Mesendoderm (in vitro differentiated cells): ENCODE results near the gene HTD2.

Experiments
- DNase-seq: peaks from one replicate; pipeline ENCODE4 v3.0.0; 2013
- H2AK5ac ChIP-seq: 2 replicates; pipeline ENCODE4 v1.6.1; 2013; ENCODE audit warnings: low read length, inconsistent platforms
- H2BK120ac ChIP-seq: 2 replicates; pipeline ENCODE4 v1.6.1; 2013; ENCODE audit warnings: low read depth, mild to moderate bottlenecking, low read length, moderate library complexity, mixed read lengths
- H2BK15ac ChIP-seq: replicated peaks from 2 replicates; pipeline ENCODE4 v1.6.1; 2013; ENCODE audit warnings: low read depth, mild to moderate bottlenecking, moderate library complexity
- H2BK5ac ChIP-seq: 2 replicates; pipeline ENCODE4 v1.6.1; 2013; ENCODE audit warnings: low read length, inconsistent platforms
- H3K18ac ChIP-seq: 2 replicates; pipeline ENCODE4 v1.6.1; 2013; ENCODE audit warnings: mild to moderate bottlenecking, low read length, mixed read lengths
- H3K23ac ChIP-seq: one replicate; pipeline ENCODE4 v1.6.1; 2013; ENCODE audit warnings: low read length
- H3K27ac ChIP-seq: 2 replicates; pipeline ENCODE4 v1.5.1; 2013; ENCODE audit warnings: low read depth, mild to moderate bottlenecking, inconsistent platforms, low read length, moderate library complexity
- H3K27me3 ChIP-seq: 2 replicates; pipeline ENCODE4 v1.6.1; 2013; ENCODE audit warnings: low read length, control low read depth, mild to moderate bottlenecking, inconsistent platforms; ENCODE audit not compliant: insufficient read depth, poor library complexity
- H3K36me3 ChIP-seq: 2 replicates; pipeline ENCODE4 v1.6.1; 2013; ENCODE audit warnings: low read length, inconsistent platforms; ENCODE audit not compliant: control insufficient read depth, insufficient read depth
- H3K4ac ChIP-seq: one replicate; pipeline ENCODE4 v1.6.1; 2013; ENCODE audit warnings: low read depth, mild to moderate bottlenecking, low read length, moderate library complexity
- H3K4me1 ChIP-seq: 2 replicates; pipeline ENCODE4 v1.6.1; 2013; ENCODE audit warnings: low read depth, low read length, inconsistent platforms; ENCODE audit not compliant: control insufficient read depth
- H3K4me2 ChIP-seq: 2 replicates; pipeline ENCODE4 v1.6.1; 2013; ENCODE audit warnings: low read length
- H3K4me3 ChIP-seq: 2 replicates; pipeline ENCODE4 v1.5.1; 2013; ENCODE audit warnings: mild to moderate bottlenecking, low read length
- H3K56ac ChIP-seq: one replicate; pipeline ENCODE4 v1.6.1; 2013; ENCODE audit warnings: low read length
- H3K79me1 ChIP-seq: 2 replicates; pipeline ENCODE4 v1.6.1; 2013; ENCODE audit warnings: low read length, inconsistent platforms
- H3K79me2 ChIP-seq: 2 replicates; pipeline ENCODE4 v1.6.1; 2013; ENCODE audit warnings: mild to moderate bottlenecking, low read length; ENCODE audit not compliant: control insufficient read depth, insufficient read depth
- H3K9ac ChIP-seq: 2 replicates; pipeline ENCODE4 v1.6.1; 2013; ENCODE audit warnings: low read length, inconsistent platforms
- H4K5ac ChIP-seq: one replicate; pipeline ENCODE4 v1.6.1; 2013; ENCODE audit warnings: low read length
- H4K8ac ChIP-seq: one replicate; pipeline ENCODE4 v1.6.1; 2013; ENCODE audit warnings: low read depth, mild to moderate bottlenecking, control low read depth, low read length, moderate library complexity
- WGBS: extraction: QIAGEN DNeasy Blood & Tissue Kit; methylation state at CpG from one replicate; pipeline ENCODE4 v1.1.7; 2013; ENCODE audit warnings: low lambda C conversion rate, missing lambda C conversion rate; ENCODE audit not compliant: insufficient coverage; ENCODE audit errors: extremely low coverage; 5-methylcytosine and 5-hydroxymethylcytosine counted together

HTD2 gene

GRCh38 chr3:58325525-58325992, 19.2 kb downstream of the HTD2 start:
- Histone ChIP-seq H3K56ac (no peak overlapping the region), H2BK5ac (no peak overlapping the region), H3K4me1 (no peaks in the 10 kb centered on the region), H3K27ac (no peak overlapping the region), H3K36me3 (no peaks in the 10 kb centered on the region), H2BK120ac (no peak overlapping the region), H2AK5ac (no peak overlapping the region), H3K4me2 (no peak overlapping the region), H3K9ac (no peak overlapping the region), H4K5ac (no peak overlapping the region), H2BK15ac (no peak overlapping the region), H3K23ac (no peak overlapping the region), H3K79me1 (no peaks in the 10 kb centered on the region), H4K8ac (no peak overlapping the region), H3K18ac (no peak overlapping the region), H3K79me2 (no peaks in the 10 kb centered on the region), H3K4me3 (no peak overlapping the region), H3K4ac (no peak overlapping the region), H3K27me3 (no peaks in the 10 kb centered on the region)
- DNase-seq, result no peak
- WGBS, result no CpG with 5 or more reads among the region's 2 CpGs

DNA sequence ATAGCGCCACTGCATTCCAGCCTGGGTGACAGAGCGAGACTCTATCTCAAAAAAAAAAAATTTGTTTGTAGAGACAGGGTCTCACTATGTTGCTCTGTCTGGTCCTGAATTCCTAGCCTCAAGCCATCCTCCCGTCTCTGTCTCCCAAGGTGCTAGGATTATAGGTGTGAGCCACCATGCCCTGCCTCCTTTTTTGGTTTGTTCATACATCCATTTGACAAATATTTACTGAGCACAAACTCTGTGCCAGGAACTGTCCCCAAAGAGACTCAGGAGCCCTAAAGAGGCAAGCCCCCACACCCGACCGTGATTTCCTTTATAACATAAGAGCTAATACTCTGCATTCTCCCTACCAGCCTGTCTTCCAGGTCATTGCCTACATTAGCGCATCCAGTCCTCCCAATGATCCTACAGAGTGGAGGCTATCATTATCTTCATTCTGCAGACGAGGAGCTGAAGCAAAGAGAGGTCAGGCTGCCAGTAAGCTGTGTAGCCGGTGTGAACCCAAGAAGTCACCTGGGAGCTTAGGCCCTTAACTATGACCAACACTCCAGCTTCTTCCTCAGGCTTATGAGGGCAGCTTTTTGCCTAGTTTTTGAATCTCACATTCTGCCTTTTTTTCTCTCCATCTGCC, 20.1 kb downstream of the HTD2 start:
- no peaks in the 10 kb centered on the region for H3K79me1 ChIP-seq
- H3K27me3 ChIP-seq, result no peaks in the 10 kb centered on the region
- no peak overlapping the region for H4K5ac ChIP-seq
- H3K4me3 ChIP-seq, result no peak overlapping the region
- DNase-seq, result no peak
- H3K27ac ChIP-seq, result no peak overlapping the region
- no peak overlapping the region for H3K4me2 ChIP-seq
- no peaks in the 10 kb centered on the region for H3K79me2 ChIP-seq
- H3K23ac ChIP-seq, result no peak overlapping the region
- H3K56ac ChIP-seq, result no peak overlapping the region
- no peaks in the 10 kb centered on the region for H3K36me3 ChIP-seq
- H3K4ac ChIP-seq, result no peak overlapping the region
- H3K18ac ChIP-seq, result no peak overlapping the region
- no peak overlapping the region for H2AK5ac ChIP-seq
- no peaks in the 10 kb centered on the region for H3K4me1 ChIP-seq
- H3K9ac ChIP-seq, result no peak overlapping the region
- H4K8ac ChIP-seq, result no peak overlapping the region
- no peak overlapping the region for H2BK120ac ChIP-seq
- H2BK15ac ChIP-seq, result no peak overlapping the region
- no peak overlapping the region for H2BK5ac ChIP-seq
- WGBS, result no CpG with 5 or more reads among the region's 8 CpGs

- Histone ChIP-seq H2BK15ac (no peak overlapping the region), H3K4me2 (no peak overlapping the region), H3K4me1 (no peaks in the 10 kb centered on the region), H2AK5ac (no peak overlapping the region), H3K4ac (no peak overlapping the region), H3K56ac (no peak overlapping the region), H3K79me2 (no peaks in the 10 kb centered on the region), H2BK5ac (no peak overlapping the region), H4K8ac (no peak overlapping the region), H3K4me3 (no peak overlapping the region), H2BK120ac (no peak overlapping the region), H4K5ac (no peak overlapping the region), H3K27me3 (no peaks in the 10 kb centered on the region), H3K23ac (no peak overlapping the region), H3K18ac (no peak overlapping the region), H3K9ac (no peak overlapping the region), H3K36me3 (no peaks in the 10 kb centered on the region), H3K79me1 (no peaks in the 10 kb centered on the region), H3K27ac (no peak overlapping the region)
- no CpG with 5 or more reads among the region's 8 CpGs for WGBS
- DNase-seq, result no peak
Observed at GRCh38 chr3:58329150-58329921, 23.0 kb downstream of the HTD2 start.

- no peak overlapping the region for H3K56ac ChIP-seq
- H3K18ac ChIP-seq, result no peak overlapping the region
- H3K4ac ChIP-seq, result no peak overlapping the region
- H3K4me3 ChIP-seq, result no peak overlapping the region
- no peak overlapping the region for H3K27ac ChIP-seq
- no peaks in the 10 kb centered on the region for H3K36me3 ChIP-seq
- H2BK15ac ChIP-seq, result no peak overlapping the region
- DNase-seq, result no peak
- H2AK5ac ChIP-seq, result no peak overlapping the region
- no CpG with 5 or more reads among the region's 5 CpGs for WGBS
- H3K79me2 ChIP-seq, result no peaks in the 10 kb centered on the region
- no peak overlapping the region for H2BK5ac ChIP-seq
- no peak overlapping the region for H3K23ac ChIP-seq
- no peak overlapping the region for H3K9ac ChIP-seq
- no peak overlapping the region for H4K5ac ChIP-seq
- H4K8ac ChIP-seq, result no peak overlapping the region
- no peaks in the 10 kb centered on the region for H3K79me1 ChIP-seq
- no peaks in the 10 kb centered on the region for H3K4me1 ChIP-seq
- no peak overlapping the region for H2BK120ac ChIP-seq
- no peak overlapping the region for H3K4me2 ChIP-seq
- H3K27me3 ChIP-seq, result no peaks in the 10 kb centered on the region
Observed at GRCh38 chr3:58329922-58330413, 23.6 kb downstream of the HTD2 start.

GRCh38 chr3:58331593-58332152, 25.4 kb downstream of the HTD2 start:
- H2BK120ac ChIP-seq, result no peak overlapping the region
- no peaks in the 10 kb centered on the region for H3K36me3 ChIP-seq
- no peak overlapping the region for H3K9ac ChIP-seq
- no peak overlapping the region for H3K27ac ChIP-seq
- no peak overlapping the region for H3K4me2 ChIP-seq
- no peaks in the 10 kb centered on the region for H3K27me3 ChIP-seq
- H3K23ac ChIP-seq, result no peak overlapping the region
- H3K4me1 ChIP-seq, result no peaks in the 10 kb centered on the region
- H2AK5ac ChIP-seq, result no peak overlapping the region
- no CpG with 5 or more reads among the region's 4 CpGs for WGBS
- no peak overlapping the region for H4K8ac ChIP-seq
- no peak overlapping the region for H2BK5ac ChIP-seq
- no peak overlapping the region for H3K18ac ChIP-seq
- no peak overlapping the region for H2BK15ac ChIP-seq
- DNase-seq, result no peak
- no peak overlapping the region for H3K4me3 ChIP-seq
- H3K79me2 ChIP-seq, result no peaks in the 10 kb centered on the region
- H3K56ac ChIP-seq, result no peak overlapping the region
- H4K5ac ChIP-seq, result no peak overlapping the region
- no peak overlapping the region for H3K4ac ChIP-seq
- H3K79me1 ChIP-seq, result no peaks in the 10 kb centered on the region
